ENCODE measurements around the gene ATXN7. TPM values are rescaled to one million over a fixed set of nuclear protein-coding genes. Genes with fewer than 3 reads are reported as not detected.

Gene ATXN7, protein sequence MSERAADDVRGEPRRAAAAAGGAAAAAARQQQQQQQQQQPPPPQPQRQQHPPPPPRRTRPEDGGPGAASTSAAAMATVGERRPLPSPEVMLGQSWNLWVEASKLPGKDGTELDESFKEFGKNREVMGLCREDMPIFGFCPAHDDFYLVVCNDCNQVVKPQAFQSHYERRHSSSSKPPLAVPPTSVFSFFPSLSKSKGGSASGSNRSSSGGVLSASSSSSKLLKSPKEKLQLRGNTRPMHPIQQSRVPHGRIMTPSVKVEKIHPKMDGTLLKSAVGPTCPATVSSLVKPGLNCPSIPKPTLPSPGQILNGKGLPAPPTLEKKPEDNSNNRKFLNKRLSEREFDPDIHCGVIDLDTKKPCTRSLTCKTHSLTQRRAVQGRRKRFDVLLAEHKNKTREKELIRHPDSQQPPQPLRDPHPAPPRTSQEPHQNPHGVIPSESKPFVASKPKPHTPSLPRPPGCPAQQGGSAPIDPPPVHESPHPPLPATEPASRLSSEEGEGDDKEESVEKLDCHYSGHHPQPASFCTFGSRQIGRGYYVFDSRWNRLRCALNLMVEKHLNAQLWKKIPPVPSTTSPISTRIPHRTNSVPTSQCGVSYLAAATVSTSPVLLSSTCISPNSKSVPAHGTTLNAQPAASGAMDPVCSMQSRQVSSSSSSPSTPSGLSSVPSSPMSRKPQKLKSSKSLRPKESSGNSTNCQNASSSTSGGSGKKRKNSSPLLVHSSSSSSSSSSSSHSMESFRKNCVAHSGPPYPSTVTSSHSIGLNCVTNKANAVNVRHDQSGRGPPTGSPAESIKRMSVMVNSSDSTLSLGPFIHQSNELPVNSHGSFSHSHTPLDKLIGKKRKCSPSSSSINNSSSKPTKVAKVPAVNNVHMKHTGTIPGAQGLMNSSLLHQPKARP
- total RNA-seq: 61.8 TPM

DNA sequence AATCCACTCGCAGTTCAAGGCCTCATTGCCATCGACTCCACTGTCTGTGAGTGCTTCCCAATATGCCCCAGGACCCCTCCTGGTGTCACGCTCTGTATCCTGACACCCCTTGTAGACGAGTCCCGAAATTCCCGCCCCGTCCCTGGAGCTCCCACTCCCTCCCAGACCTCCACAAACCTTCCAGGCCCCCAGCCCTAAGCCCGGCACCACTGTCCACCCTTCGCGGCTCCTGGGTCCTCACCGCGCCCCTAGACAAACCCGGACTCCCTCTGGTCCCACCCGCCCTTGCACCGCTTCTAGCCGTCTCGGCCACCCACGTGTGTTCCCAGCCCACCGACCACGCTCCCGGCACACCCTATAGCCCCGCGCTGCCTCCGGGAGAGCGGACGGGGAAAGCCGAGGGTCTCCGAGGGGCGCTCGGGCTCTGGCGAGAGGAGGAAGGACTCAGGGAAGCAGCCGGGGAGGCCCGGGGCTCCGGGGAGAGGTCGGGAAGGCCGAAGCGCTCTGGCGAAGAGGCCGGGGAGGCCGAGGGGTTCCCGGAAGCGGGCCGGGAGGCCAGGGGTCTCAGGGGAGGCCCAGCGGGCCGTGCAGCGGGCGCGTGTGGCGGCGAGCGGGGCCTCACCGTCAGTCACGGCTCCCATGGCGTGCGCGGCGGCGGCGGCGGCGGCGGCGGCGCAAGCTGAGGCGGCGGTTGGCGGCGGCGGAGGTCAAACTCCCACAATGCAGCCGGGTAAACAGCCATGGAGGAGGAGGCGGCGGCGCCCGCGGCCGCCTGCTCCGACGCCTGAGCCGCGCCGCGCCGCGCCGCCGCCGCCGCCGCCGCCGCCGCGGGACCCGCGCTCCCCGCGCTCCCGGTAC, at the start of gene ATXN7, which contains the start of gene THOC7:
Gene ATXN7, plus strand, starts transcription at position 718 of the 858 bp plus-strand sequence. CDS start 48,732 bp downstream, outside the sequence.
Gene THOC7, minus strand, starts transcription at position 656 of the 858 bp plus-strand sequence. Its CDS starts 15 bp downstream, at position 641.
- DNase-seq (ENCODE audit: low spot score): peak; percentile 58

DNA sequence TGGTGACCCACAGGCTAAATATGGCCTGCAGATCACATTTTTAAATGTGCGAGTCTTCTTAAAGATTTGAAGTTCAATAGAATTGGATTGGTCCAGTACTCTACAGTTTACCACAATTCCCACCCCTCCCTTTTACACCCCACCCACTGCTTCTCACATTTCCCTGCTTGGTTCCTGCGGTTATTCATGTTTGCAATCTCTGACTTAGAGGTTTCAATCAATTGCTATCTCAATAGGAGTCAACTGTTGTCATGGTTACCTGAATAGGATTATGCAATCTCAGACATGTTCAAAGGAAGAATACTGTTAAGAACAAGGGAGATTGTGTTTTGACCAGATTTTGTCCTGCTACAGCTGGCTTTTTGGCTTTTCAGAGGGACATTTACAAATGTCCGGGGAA, 49.4 kb upstream of the ATXN7 start:
- no peak for DNase-seq (ENCODE audit: low spot score)

GRCh38 chr3:63817225-63817624, 46.4 kb upstream of the ATXN7 start:
- DNase-seq (ENCODE audit: low spot score): no peak

DNA sequence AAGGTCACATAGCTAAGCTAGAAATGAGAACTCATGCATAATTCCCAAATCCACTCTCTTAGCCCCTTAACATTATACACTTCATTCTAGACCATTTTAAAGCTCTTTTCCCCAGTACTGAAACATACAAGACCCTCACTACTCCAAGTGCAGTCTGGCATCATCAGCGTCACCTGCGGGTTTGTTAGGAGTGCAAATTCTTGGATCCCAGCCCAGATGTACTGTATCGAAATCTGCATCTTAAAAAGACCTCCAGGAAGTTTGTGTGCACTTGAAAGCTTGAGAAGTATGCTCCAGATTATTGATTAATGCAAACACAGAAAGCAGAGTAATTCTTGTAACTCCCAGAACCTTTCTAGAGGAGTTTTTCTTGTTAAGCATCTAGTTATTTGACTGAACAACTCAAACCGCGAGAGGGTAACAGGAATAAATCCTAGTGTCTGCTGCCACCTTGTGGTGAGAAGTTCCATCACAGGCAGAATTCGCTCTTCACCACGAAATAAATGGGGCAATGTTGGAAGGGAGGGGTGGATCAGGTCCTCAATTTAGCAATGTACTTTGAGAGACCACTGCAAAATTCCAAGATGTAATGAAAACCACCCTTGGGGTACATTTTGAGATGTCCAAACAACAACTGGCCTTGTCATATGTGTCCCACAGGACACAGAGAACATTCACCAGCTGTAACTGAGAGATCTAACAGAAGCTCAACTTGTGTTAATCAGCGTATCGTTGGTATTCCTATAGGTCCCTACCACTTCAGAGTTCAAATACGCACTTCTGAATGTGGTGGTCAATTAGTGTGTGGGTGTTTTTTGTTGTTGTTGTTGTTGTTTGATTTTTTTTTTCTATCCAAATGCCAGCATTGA, 45.2 kb upstream of the ATXN7 start:
- peak; percentile 70 for DNase-seq (ENCODE audit: low spot score)

- DNase-seq (ENCODE audit: low spot score): no peak
Measured at GRCh38 chr3:63819151-63819398, 44.6 kb upstream of the ATXN7 start, which contains the start of gene C3orf49. C3orf49 (plus strand) TSS chr3:63819299; CDS start chr3:63819472, 173 bp downstream.

DNA sequence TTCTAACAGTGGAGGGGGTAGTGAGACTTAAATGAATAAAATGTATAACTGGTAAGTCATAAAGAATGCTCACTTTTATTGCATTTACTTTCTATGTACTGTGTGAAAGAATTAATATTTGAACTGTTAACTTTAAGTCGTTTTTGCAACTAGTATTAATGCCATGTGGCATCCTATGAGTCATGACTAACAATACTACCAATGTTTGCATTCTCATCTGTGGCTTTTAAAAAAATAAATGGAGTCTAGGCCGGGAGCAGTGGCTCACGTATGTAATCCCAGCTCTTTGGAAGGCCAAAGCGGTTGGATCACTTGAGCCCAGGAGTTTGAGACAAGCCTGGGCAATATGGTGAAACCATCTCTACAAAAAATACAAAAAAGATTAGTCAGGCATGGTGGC, 39.4 kb upstream of the ATXN7 start:
- no peak for DNase-seq (ENCODE audit: low spot score)

DNA sequence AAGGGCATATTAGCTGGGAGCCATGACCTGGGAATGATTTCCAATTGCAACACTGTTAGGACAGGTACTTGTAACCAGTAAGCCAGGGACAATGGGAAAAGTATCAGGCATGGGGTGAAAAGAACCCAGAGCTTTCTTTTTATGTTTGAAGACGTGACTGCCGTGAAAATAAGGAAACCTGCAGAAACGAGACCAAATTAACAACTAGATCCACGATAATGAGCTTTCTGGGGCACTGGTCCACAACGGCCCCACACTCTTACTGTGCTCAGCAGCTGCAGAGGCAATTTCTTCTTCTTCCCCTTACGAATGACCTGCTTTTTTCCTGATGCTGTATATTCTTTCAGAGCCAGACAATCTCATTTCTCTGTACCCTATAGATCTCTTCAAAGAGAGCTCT, 33.1 kb upstream of the ATXN7 start:
- DNase-seq (ENCODE audit: low spot score): no peak

DNA sequence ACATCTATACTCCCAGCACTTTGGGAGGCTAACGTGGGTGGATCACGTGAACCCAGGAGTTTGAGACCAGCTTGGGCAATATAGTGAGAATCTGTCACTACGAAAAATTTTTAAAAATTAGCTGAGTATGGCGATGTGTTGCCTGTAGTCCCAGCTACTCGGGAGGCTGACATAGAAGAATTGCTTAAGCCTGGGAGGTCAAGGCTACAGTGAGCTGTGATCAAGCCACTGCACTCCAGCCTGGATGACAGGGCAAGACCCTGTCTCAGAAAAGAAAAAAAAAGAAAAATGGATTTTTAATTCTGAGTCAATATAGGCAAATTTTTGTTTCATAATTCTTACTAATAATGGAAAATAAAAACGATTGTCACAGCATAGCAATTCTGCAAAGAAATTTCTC, 31.3 kb upstream of the ATXN7 start:
- DNase-seq (ENCODE audit: low spot score): no peak

DNA sequence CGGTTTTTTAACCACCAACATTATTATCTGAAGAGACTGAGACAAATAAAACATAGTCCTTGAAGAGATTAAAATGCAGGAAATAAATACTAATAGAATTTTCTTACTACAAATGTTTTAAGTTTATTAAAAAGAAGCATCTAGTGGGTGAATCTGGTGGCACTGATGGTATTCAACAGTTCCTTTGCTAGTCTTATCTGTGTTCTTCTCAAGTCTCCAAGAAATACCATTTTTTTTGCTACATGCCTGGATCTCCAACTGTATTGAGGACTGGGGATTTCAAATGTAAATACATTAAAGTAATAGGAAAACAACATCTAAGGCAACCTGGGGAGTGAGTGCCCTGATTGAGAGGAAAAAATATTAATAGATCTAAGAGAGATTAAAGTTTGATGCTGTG, 22.0 kb upstream of the ATXN7 start:
- no peak for DNase-seq (ENCODE audit: low spot score)

DNA sequence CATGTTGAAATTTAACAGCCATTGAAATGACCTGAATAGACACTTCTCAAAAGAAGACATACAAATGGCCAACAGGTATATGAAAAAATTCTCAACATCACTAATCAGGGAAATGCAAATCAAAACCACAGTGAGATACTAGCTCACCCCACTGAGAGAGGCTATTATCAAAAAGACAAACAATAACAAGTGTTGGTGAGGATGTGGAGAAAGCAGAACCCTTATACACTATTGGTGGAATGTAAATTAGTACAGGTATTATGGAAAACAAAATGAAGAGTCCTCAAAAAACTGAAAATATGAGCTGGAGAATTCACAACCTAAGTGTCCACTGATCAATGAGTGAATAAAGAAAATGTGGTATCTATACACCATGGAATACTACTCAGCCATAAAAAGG, 21.5 kb upstream of the ATXN7 start:
- DNase-seq (ENCODE audit: low spot score): no peak

GRCh38 chr3:63845215-63845614, 18.5 kb upstream of the ATXN7 start:
- DNase-seq (ENCODE audit: low spot score): no peak

GRCh38 chr3:63847718-63848450, 15.8 kb upstream of the ATXN7 start:
- no peak for DNase-seq (ENCODE audit: low spot score)

- DNase-seq (ENCODE audit: low spot score): no peak
Measured at GRCh38 chr3:63849175-63849574, 14.5 kb upstream of the ATXN7 start.

DNA sequence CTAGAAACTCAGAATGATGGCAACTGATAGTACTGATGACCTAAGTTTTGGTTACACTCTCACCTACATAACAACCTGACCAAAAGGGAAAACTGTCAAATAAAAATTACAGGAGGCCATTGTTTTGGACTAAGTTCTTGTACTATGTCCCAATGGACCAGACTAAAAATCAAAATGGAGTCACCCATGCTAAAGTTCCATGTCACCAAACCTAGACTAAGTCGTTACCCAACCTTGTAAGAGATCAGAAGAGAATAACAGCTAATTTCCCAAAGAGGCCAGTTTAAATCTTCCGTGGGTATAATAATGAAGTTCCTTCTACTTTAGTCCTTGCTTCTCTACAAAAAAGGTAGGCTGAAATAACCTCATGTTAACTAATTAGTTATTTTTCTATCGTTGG, 12.4 kb upstream of the ATXN7 start:
- no peak for DNase-seq (ENCODE audit: low spot score)

DNA sequence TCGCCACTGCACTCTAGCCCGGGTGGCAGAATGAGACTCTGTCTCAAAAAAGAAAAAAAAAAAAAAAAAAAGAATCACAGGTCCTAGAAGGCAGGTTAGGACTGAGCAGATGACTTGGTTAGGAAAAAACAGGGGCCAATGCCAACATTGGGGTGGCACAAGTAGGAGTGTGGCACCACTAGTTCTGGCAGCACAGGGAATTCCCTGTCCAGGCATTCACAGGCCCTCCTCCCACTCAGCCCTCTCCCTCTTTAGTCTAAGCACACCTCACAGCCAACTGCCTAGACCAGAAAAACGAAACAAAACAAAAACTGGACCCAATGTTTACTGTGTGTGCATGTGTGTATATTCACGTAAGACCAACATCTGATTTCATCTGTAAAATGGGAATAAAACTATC, 10.6 kb upstream of the ATXN7 start:
- DNase-seq (ENCODE audit: low spot score): no peak

DNA sequence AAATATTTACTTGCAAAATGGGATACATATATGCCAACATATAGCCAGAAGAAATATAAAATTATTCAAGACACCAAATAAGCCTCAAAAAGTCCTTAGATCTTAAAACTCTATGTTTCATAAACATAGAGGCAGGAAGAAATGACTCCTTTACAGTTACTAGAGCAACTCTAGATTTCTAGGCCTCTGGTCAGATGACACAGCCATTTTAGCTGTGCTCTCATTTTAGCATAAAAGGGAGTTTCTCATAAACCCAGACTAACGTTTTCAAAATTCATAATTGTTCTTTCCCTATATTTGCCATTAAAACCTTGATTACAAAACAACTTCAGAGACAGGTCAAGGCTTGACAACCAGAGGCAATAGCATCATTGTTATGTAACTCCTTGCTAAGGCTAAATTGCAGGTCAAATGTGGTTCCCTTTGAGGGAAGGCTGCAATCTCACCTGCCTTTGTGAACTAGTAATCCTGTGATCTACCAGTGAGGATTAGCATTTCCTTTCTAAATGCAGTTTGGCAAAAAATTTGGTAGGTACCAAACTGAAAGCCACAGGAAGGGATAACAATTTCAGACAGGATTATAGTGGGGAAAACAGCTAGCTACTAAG, 8.2 kb upstream of the ATXN7 start:
- no peak for DNase-seq (ENCODE audit: low spot score)

DNA sequence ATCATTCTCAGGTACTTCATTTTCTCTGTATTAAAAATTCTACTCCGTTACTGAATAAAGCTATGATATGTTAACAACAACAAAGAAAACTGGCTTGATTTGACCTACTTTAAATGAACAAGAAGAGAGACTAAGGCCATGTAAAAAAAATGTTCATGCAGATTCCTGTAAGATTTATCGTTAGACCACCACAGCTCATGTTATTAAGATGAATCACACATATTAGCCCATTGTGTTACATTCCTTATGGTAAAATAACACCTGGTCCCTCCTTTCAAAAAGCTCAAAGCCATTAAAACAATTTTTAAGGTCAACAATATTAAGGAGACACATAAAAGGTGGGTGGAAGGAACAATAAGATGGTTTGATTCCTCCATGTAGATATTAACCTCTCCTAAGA, 6.4 kb upstream of the ATXN7 start:
- no peak for DNase-seq (ENCODE audit: low spot score)

DNA sequence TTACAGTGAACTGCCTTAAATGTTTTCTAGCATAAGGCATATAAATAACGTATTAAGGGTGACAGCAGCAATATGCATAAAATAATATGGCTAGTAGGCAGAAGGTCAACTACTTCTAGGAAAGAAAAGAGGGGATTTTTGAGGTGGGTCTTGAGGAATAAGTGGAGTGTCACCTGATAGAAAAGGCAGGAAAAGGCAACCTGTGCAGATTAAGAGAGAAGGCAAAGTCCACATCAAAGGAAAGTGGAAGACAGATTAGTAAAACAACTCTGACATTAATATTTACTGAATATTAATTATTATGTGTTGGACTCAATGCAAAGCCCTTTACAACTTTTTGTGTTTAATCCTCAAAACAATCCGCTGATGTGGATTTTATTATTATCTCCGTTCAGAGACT, 2.9 kb upstream of the ATXN7 start:
- DNase-seq (ENCODE audit: low spot score): no peak

DNA sequence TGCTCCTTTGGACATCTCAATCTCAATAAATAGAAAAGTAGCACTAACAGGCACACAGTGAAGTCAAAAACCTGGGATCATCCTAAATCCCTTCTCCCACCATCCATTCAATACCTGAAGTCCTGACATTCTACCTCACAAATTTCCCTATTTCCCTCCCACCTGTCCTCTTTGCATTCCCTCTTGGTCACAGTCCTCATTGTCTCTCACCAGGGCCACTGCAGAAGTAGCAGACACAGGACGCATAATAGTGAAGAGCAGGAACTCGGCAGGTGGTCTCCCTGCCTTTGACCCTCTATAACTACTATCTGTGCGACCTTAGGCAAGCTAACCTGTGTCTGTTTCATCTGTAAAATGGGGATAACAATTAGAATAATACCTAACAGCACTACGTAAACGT, 2.4 kb upstream of the ATXN7 start:
- no peak for DNase-seq (ENCODE audit: low spot score)

GRCh38 chr3:63862804-63863149, 890 bp upstream of the ATXN7 start:
- DNase-seq (ENCODE audit: low spot score): no peak

Data from ureter (tissue), 1 donor.